Karpas-422 (cell line): Measurements from ENCODE around the gene CYP2C18. TPM values are rescaled to one million over a fixed set of nuclear protein-coding genes. Genes with fewer than 3 reads are reported as not detected.
"Not testable (repeated sequence)": the region's sequence is repeated elsewhere in the genome, so short reads cannot be mapped to it uniquely, and the experiment has no call there.

Source experiments
- DNase-seq: peaks from one replicate; pipeline ENCODE4 v3.0.0-alpha.2; 2015
- H2AFZ ChIP-seq: fragments of 200-600 bp; sonication (generic); 2 replicates; pipeline ENCODE4 v1.6.1; 2014; ENCODE audit warnings: antibody characterized with exemption, low read length, mixed read lengths
- H3K27ac ChIP-seq: fragments of 200-600 bp; sonication (generic); 2 replicates; pipeline ENCODE4 v1.5.1; 2014; ENCODE audit warnings: mild to moderate bottlenecking, low read length, moderate library complexity
- H3K27me3 ChIP-seq: fragments of 200-600 bp; sonication (generic); 2 replicates; pipeline ENCODE4 v1.6.1; 2014; ENCODE audit warnings: low read length, mixed read lengths
- H3K36me3 ChIP-seq: fragments of 200-600 bp; sonication (generic); 2 replicates; pipeline ENCODE4 v1.6.1; 2014; ENCODE audit warnings: low read length, mixed read lengths; ENCODE audit not compliant: insufficient read depth
- H3K4me1 ChIP-seq: fragments of 200-600 bp; sonication (generic); 2 replicates; pipeline ENCODE4 v1.6.1; 2014; ENCODE audit warnings: mild to moderate bottlenecking, low read length, mixed read lengths
- H3K4me2 ChIP-seq: fragments of 200-600 bp; sonication (generic); 2 replicates; pipeline ENCODE4 v1.6.1; 2014; ENCODE audit warnings: low read length, low read depth, mild to moderate bottlenecking; ENCODE audit not compliant: poor library complexity, severe bottlenecking
- H3K4me3 ChIP-seq: fragments of 200-600 bp; sonication (generic); 2 replicates; pipeline ENCODE4 v1.5.1; 2014; ENCODE audit warnings: mild to moderate bottlenecking, antibody characterized with exemption, low read length, mixed read lengths
- H3K79me2 ChIP-seq: fragments of 200-600 bp; sonication (generic); 2 replicates; pipeline ENCODE4 v1.6.1; 2014; ENCODE audit warnings: mild to moderate bottlenecking, low read length, mixed read lengths
- H3K9ac ChIP-seq: fragments of 200-600 bp; sonication (generic); 2 replicates; pipeline ENCODE4 v1.6.0; 2014; ENCODE audit warnings: low read length
- H3K9me2 ChIP-seq: fragments of 200-600 bp; sonication (generic), shearing (Covaris generic); replicated peaks from 2 replicates; pipeline ENCODE4 v1.6.0; 2014; ENCODE audit warnings: mild to moderate bottlenecking, low read length, moderate library complexity; ENCODE audit not compliant: insufficient read depth
- H3K9me3 ChIP-seq: fragments of 300-700, 200-600 bp; sonication (generic); 2 replicates; pipeline ENCODE4 v1.6.1; 2014; ENCODE audit warnings: low read length, mixed read lengths
- H4K20me1 ChIP-seq: fragments of 200-600 bp; sonication (generic); 2 replicates; pipeline ENCODE4 v1.6.1; 2014; ENCODE audit warnings: mild to moderate bottlenecking, antibody characterized with exemption, low read length, low read depth; ENCODE audit not compliant: insufficient read depth
- total RNA-seq: library from RNA; depleted of rRNA; stranded (reverse); fragments of >200 nt; shearing (Covaris generic); gene quantifications from 2 replicates; pipeline ENCODE4 v1.2.3, GENCODE V29; 2014; ENCODE audit warnings: low replicate concordance; rRNA removed

CYP2C18 gene
- not detected in 2 replicates for total RNA-seq

DNA sequence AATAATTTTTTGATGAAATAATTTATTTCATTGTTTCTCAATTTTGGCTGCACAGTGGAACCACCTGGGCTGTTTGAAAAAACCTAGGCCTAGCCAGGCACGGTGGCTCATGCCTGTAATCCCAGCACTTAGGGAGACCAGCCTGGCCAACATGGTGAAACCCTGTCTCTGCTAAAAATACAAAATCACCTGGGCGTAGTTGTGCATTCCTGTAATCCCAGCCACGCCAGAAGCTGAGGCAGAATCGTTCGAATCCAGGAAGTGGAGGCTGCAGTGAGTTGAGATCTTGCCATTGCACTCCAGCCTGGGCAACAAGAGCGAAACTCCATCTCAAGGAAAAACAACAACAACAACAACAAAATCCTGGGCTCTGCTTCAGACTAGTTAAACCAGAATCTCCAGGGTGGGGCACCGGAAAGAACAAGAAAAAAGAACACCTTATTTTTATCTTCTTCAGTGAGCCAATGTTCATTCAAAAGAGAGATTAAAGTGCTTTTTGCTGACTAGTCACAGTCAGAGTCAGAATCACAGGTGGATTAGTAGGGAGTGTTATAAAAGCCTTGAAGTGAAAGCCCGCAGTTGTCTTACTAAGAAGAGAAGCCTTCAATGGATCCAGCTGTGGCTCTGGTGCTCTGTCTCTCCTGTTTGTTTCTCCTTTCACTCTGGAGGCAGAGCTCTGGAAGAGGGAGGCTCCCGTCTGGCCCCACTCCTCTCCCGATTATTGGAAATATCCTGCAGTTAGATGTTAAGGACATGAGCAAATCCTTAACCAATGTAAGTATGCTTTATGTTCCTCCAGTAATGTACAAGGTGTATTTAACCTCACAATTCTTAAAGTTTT, at the start of gene CYP2C18:
TSS of gene CYP2C18 (plus strand) at position 516 of the 841 bp plus-strand sequence. CDS start at position 607, 91 bp downstream.
- Histone ChIP-seq H3K79me2 (no peaks in the 10 kb centered on the region), H3K27me3 (no peaks in the 10 kb centered on the region), H3K4me1 (no peaks in the 10 kb centered on the region), H3K9me3 (no peaks in the 10 kb centered on the region), H3K9me2 (no peaks in the 10 kb centered on the region), H3K4me2 (no peak within 1 kb of the TSS), H3K27ac (no peak within 1 kb of the TSS), H4K20me1 (no peaks in the 10 kb centered on the region), H2AFZ (no peak within 1 kb of the TSS), H3K4me3 (no peak within 1 kb of the TSS), H3K36me3 (no peaks in the 10 kb centered on the region), H3K9ac (no peak within 1 kb of the TSS)
- DNase-seq: no peak

DNA sequence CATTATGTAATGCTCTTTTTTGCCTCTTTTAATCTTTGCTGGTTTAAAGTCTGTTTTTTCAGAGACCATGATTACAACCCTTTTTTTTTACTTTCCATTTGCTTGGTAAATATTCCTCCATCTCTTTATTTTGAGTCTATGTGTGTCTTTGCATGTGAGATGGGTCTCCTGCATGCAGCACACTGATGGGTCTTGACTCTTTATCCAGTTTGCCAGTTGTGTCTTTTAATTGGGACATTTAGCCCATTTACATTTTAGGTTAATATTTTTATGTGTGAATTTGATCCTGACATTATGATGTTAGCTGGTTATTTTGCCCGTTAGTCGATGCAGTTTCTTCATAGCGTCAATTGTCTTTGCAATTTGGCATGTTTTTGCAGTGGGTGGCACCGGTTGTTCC, 45.4 kb upstream of the CYP2C18 start:
- H2AFZ ChIP-seq, H3K79me2 ChIP-seq, DNase-seq, H3K27me3 ChIP-seq, H3K9ac ChIP-seq, H3K9me2 ChIP-seq, H3K4me1 ChIP-seq, H3K36me3 ChIP-seq, H3K4me3 ChIP-seq, H4K20me1 ChIP-seq, H3K9me3 ChIP-seq, H3K4me2 ChIP-seq, H3K27ac ChIP-seq: not testable (repeated sequence)

DNA sequence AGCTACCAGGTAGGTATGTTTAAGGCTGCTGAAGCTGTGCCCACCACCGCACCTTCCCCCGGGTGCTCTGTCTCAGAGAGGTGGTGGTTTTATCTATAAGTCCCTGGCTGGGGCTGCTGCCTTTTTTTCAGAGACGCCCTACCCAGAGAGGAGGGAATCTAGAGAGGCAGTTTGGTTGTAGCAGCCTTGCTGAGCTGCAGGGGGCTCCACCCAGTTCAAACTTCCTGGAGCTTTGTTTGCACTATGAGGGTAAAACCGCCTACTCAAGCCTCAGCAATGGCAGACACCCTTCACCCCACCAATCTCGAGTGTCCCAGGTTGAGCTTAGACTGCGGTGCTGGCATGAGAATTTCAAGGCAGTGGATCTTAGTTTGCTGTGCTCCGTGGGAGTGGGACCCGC, 43.6 kb upstream of the CYP2C18 start:
- no peaks in the 10 kb centered on the region for H3K27me3 ChIP-seq

DNA sequence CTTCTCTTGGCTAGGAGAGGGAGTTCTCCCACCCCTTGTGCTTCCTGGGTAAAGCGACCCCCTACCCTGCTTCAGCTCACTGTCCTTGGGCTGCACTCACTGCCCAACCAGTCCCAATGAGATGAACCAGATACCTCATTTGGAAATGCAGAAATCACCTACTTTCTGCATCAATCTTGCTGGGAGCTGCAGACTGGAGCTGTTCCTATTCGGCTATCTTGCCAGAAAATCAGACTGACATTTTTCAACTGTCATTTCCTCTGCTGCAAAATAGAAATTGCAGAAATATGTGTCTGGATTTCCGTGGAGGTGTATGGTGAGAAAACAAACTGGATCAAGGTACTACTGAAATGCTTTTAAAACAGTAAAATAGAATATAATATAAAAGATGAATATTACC, 43.0 kb upstream of the CYP2C18 start:
- H3K9me2 ChIP-seq: no peaks in the 10 kb centered on the region
- H3K9ac ChIP-seq: no peak overlapping the region
- no peaks in the 10 kb centered on the region for H3K36me3 ChIP-seq
- H3K4me1 ChIP-seq: no peaks in the 10 kb centered on the region
- H2AFZ ChIP-seq: no peak overlapping the region
- H4K20me1 ChIP-seq: no peaks in the 10 kb centered on the region
- H3K27ac ChIP-seq: no peak overlapping the region
- no peak for DNase-seq
- H3K27me3 ChIP-seq: no peaks in the 10 kb centered on the region
- H3K4me3 ChIP-seq: no peak overlapping the region
- no peaks in the 10 kb centered on the region for H3K79me2 ChIP-seq
- no peaks in the 10 kb centered on the region for H3K9me3 ChIP-seq
- no peak overlapping the region for H3K4me2 ChIP-seq

More for the DNA sequence above, 43.6 kb upstream of the CYP2C18 start:
- no peaks in the 10 kb centered on the region for H3K36me3 ChIP-seq
- DNase-seq: no peak
- no peak overlapping the region for H3K4me3 ChIP-seq
- no peaks in the 10 kb centered on the region for H3K9me3 ChIP-seq
- H3K9me2 ChIP-seq: no peaks in the 10 kb centered on the region
- H3K4me2 ChIP-seq: no peak overlapping the region
- H3K4me1 ChIP-seq: no peaks in the 10 kb centered on the region
- no peaks in the 10 kb centered on the region for H3K79me2 ChIP-seq
- H3K9ac ChIP-seq: no peak overlapping the region
- H4K20me1 ChIP-seq: no peaks in the 10 kb centered on the region
- H2AFZ ChIP-seq: no peak overlapping the region
- no peak overlapping the region for H3K27ac ChIP-seq

DNA sequence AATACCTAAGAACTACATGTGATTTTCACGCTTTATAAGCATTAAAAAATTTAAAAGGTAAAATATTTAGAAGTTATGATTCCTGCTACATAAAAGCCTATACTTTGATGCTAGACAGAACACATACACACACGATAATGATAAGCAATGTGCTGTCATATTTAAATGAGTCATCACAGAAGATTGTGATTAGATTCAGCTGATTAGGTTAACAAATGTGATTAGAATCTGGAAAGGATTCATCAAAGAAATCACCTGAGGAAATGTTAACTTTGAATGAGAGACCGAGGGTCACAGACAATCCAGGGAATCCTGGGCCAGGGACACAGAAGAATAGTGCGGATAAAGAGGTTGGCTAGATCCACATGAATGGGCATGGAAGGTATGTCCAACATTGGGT, 42.0 kb upstream of the CYP2C18 start:
- H3K27me3 ChIP-seq: no peaks in the 10 kb centered on the region
- H3K4me1 ChIP-seq: no peaks in the 10 kb centered on the region
- H4K20me1 ChIP-seq: no peaks in the 10 kb centered on the region
- no peak overlapping the region for H3K4me2 ChIP-seq
- no peaks in the 10 kb centered on the region for H3K9me2 ChIP-seq
- H3K4me3 ChIP-seq: no peak overlapping the region
- H3K27ac ChIP-seq: no peak overlapping the region
- H2AFZ ChIP-seq: no peak overlapping the region
- DNase-seq: no peak
- no peaks in the 10 kb centered on the region for H3K36me3 ChIP-seq
- H3K9me3 ChIP-seq: no peaks in the 10 kb centered on the region
- H3K79me2 ChIP-seq: no peaks in the 10 kb centered on the region
- no peak overlapping the region for H3K9ac ChIP-seq

GRCh38 chr10:94644352-94644751, 39.2 kb upstream of the CYP2C18 start:
- Histone ChIP-seq H3K27me3 (no peaks in the 10 kb centered on the region), H3K9me3 (no peaks in the 10 kb centered on the region), H3K4me1 (no peaks in the 10 kb centered on the region), H3K9ac (no peak overlapping the region), H3K79me2 (no peaks in the 10 kb centered on the region), H2AFZ (no peak overlapping the region), H3K4me2 (no peak overlapping the region), H3K36me3 (no peaks in the 10 kb centered on the region), H3K4me3 (no peak overlapping the region), H3K27ac (no peak overlapping the region), H3K9me2 (no peaks in the 10 kb centered on the region), H4K20me1 (no peaks in the 10 kb centered on the region)
- DNase-seq: no peak

- H3K36me3 ChIP-seq: no peaks in the 10 kb centered on the region
- H3K4me3 ChIP-seq: no peak overlapping the region
- no peaks in the 10 kb centered on the region for H3K9me3 ChIP-seq
- no peaks in the 10 kb centered on the region for H3K9me2 ChIP-seq
- H2AFZ ChIP-seq: no peak overlapping the region
- no peak for DNase-seq
- no peak overlapping the region for H3K9ac ChIP-seq
- no peaks in the 10 kb centered on the region for H3K4me1 ChIP-seq
- H4K20me1 ChIP-seq: no peaks in the 10 kb centered on the region
- no peak overlapping the region for H3K4me2 ChIP-seq
- H3K79me2 ChIP-seq: no peaks in the 10 kb centered on the region
- H3K27ac ChIP-seq: no peak overlapping the region
- no peaks in the 10 kb centered on the region for H3K27me3 ChIP-seq
These were observed 38.2 kb upstream of the CYP2C18 start for GRCh38 chr10:94645285-94645684.

DNA sequence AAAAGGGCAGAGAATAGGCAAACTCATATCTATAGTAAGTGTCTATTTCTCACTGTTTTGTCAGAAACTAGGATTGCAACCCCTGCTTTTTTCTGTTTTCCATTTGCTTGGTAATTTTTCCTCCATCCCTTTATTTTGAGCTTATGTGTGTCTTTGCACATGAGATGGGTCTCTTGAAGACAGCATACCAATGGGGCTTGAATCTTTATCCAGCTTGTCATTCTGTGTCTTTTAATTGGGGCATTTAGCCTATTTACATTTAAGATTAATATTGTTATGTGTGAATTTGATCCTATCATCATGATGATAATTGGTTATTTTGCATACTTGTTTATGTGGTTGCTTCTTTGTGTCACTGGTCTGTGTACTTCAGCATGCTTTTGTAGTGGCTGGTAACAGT, 28.3 kb upstream of the CYP2C18 start:
- H3K9ac ChIP-seq, H3K4me3 ChIP-seq, H3K9me3 ChIP-seq, H3K4me2 ChIP-seq, H3K27me3 ChIP-seq, H3K36me3 ChIP-seq, H3K9me2 ChIP-seq, H3K4me1 ChIP-seq, H2AFZ ChIP-seq, DNase-seq, H3K79me2 ChIP-seq, H3K27ac ChIP-seq, H4K20me1 ChIP-seq: not testable (repeated sequence)
